Measurements from ENCODE around the gene CCSER2. TPM values are rescaled to one million over a fixed set of nuclear protein-coding genes. Genes with fewer than 3 reads are reported as not detected.
A peak's percentile ranks its signal among the peaks of the same experiment; 100 is the strongest.
"Not testable (repeated sequence)": the region's sequence is repeated elsewhere in the genome, so short reads cannot be mapped to it uniquely, and the experiment has no call there.

Gene CCSER2
- 10 to 100 TPM in 3 of 4 donors, 1 to 10 TPM in 1; 9.8 to 22.8 (median 16.2) TPM for polyA plus RNA-seq
- long read RNA-seq, donor 1, partial matches to known transcripts, result 0 of 1 reads
- long read RNA-seq, donor 1, other reads (novel, unspliced or antisense), result 0 of 1 reads
- long read RNA-seq, donor 2, result 0 reads
- long read RNA-seq, donor 3, partial matches to known transcripts, result 5 of 5 reads
- long read RNA-seq, donor 3, other reads (novel, unspliced or antisense), result 0 of 5 reads
- long read RNA-seq, donor 4, result 0 reads
- long read RNA-seq, donor 5, full-length matches to known transcripts, result 1 of 1 reads
- long read RNA-seq, donor 5, partial matches to known transcripts, result 0 of 1 reads
- long read RNA-seq, donor 5, other reads (novel, unspliced or antisense), result 0 of 1 reads
- long read RNA-seq, donor 6, full-length matches to known transcripts, result 1 of 1 reads
- long read RNA-seq, donor 6, partial matches to known transcripts, result 0 of 1 reads
- long read RNA-seq, donor 6, other reads (novel, unspliced or antisense), result 0 of 1 reads
- long read RNA-seq, donor 7, result 0 reads
- long read RNA-seq, donor 8, full-length matches to known transcripts, result 1 of 1 reads
- long read RNA-seq, donor 8, partial matches to known transcripts, result 0 of 1 reads
- long read RNA-seq, donor 8, other reads (novel, unspliced or antisense), result 0 of 1 reads
- long read RNA-seq, donor 9, full-length matches to known transcripts, result 1 of 1 reads
- long read RNA-seq, donor 9, partial matches to known transcripts, result 0 of 1 reads
- long read RNA-seq, donor 9, other reads (novel, unspliced or antisense), result 0 of 1 reads
- long read RNA-seq, donor 10, full-length matches to known transcripts, result 1 of 7 reads
- long read RNA-seq, donor 10, partial matches to known transcripts, result 6 of 7 reads
- long read RNA-seq, donor 10, other reads (novel, unspliced or antisense), result 0 of 7 reads

- H3K4me3 ChIP-seq (ENCODE audit: low read depth in 1 of 3, low read length in 3 of 3), result peak within 1 kb of the TSS; percentile 57 to 95 (median 75)
- H3K36me3 ChIP-seq (ENCODE audit: control insufficient read depth in 3 of 3, insufficient read depth in 2 of 3, low read depth in 1 of 3, low read length in 3 of 3), result no peaks in the 10 kb centered on the region
- FAIRE-seq, result no peak
- 0 to 2% (median 0%) methylated on average over 37 to 104 of the region's 104 CpGs for WGBS, 3 donors
- no peaks in the 10 kb centered on the region for H3K27me3 ChIP-seq (ENCODE audit: control insufficient read depth in 3 of 3, insufficient read depth in 3 of 3, low read length in 3 of 3)
- H3K4me1 ChIP-seq (ENCODE audit: control insufficient read depth in 3 of 3, insufficient read depth in 2 of 3, low read depth in 1 of 3, low read length in 2 of 3), result peaks cover 0 to 10% (median 7%) of the 10 kb centered on the region in 3 donors
- peak; percentile 94 to 97 for DNase-seq
- peak within 1 kb of the TSS; percentile 61 to 98 (median 88) for H3K27ac ChIP-seq (ENCODE audit: low read depth in 1 of 3, low read length in 2 of 3)
- H3K9me3 ChIP-seq (ENCODE audit: control insufficient read depth in 2 of 2, insufficient read depth in 1 of 2, low read depth in 1 of 2, low read length in 1 of 2), result no peaks in the 10 kb centered on the region
These were observed at the start of gene CCSER2 for GRCh38 chr10:84328418-84329195. CCSER2 (plus strand) TSS chr10:84328589; CDS start chr10:84371053, 42,464 bp downstream.

GRCh38 chr10:84279876-84280475 lies 48.4 kb upstream of the CCSER2 start:
- not testable (repeated sequence) for H3K27me3 ChIP-seq (ENCODE audit: control insufficient read depth in 3 of 3, insufficient read depth in 3 of 3, low read length in 3 of 3); H3K36me3 ChIP-seq (ENCODE audit: control insufficient read depth in 3 of 3, insufficient read depth in 2 of 3, low read depth in 1 of 3, low read length in 3 of 3); H3K4me1 ChIP-seq (ENCODE audit: control insufficient read depth in 3 of 3, insufficient read depth in 2 of 3, low read depth in 1 of 3, low read length in 2 of 3); H3K4me3 ChIP-seq (ENCODE audit: low read depth in 1 of 3, low read length in 3 of 3); H3K9me3 ChIP-seq (ENCODE audit: control insufficient read depth in 2 of 2, insufficient read depth in 1 of 2, low read depth in 1 of 2, low read length in 1 of 2); DNase-seq; H3K27ac ChIP-seq (ENCODE audit: low read depth in 1 of 3, low read length in 2 of 3); FAIRE-seq
- WGBS, 3 donors, result 62 to 73% (median 69%) methylated on average over 24 to 30 of the region's 31 CpGs

GRCh38 chr10:84286695-84287094 lies 41.7 kb upstream of the CCSER2 start:
- no peaks in the 10 kb centered on the region for H3K9me3 ChIP-seq (ENCODE audit: control insufficient read depth in 2 of 2, insufficient read depth in 1 of 2, low read depth in 1 of 2, low read length in 1 of 2)
- H3K36me3 ChIP-seq (ENCODE audit: control insufficient read depth in 3 of 3, insufficient read depth in 2 of 3, low read depth in 1 of 3, low read length in 3 of 3), result no peaks in the 10 kb centered on the region
- FAIRE-seq (no peak), DNase-seq (no peak)
- no peaks in the 10 kb centered on the region for H3K27me3 ChIP-seq (ENCODE audit: control insufficient read depth in 3 of 3, insufficient read depth in 3 of 3, low read length in 3 of 3)
- H3K27ac ChIP-seq (ENCODE audit: low read depth in 1 of 3, low read length in 2 of 3), result no peak overlapping the region
- H3K4me3 ChIP-seq (ENCODE audit: low read depth in 1 of 3, low read length in 3 of 3), result no peak overlapping the region
- H3K4me1 ChIP-seq (ENCODE audit: control insufficient read depth in 3 of 3, insufficient read depth in 2 of 3, low read depth in 1 of 3, low read length in 2 of 3), result no peaks in the 10 kb centered on the region

- 71 to 91% (median 71%) methylated on average over 1 of the region's 1 CpG for WGBS, 3 donors
- FAIRE-seq, result no peak
- no peaks in the 10 kb centered on the region for H3K36me3 ChIP-seq (ENCODE audit: control insufficient read depth in 3 of 3, insufficient read depth in 2 of 3, low read depth in 1 of 3, low read length in 3 of 3)
These were observed 40.2 kb upstream of the CCSER2 start for GRCh38 chr10:84288151-84288550.

GRCh38 chr10:84289521-84290200 lies 38.7 kb upstream of the CCSER2 start:
- Histone ChIP-seq H3K27me3 (ENCODE audit: control insufficient read depth in 3 of 3, insufficient read depth in 3 of 3, low read length in 3 of 3) (no peaks in the 10 kb centered on the region), H3K4me3 (ENCODE audit: low read depth in 1 of 3, low read length in 3 of 3) (no peak overlapping the region), H3K9me3 (ENCODE audit: control insufficient read depth in 2 of 2, insufficient read depth in 1 of 2, low read depth in 1 of 2, low read length in 1 of 2) (no peaks in the 10 kb centered on the region), H3K4me1 (ENCODE audit: control insufficient read depth in 3 of 3, insufficient read depth in 2 of 3, low read depth in 1 of 3, low read length in 2 of 3) (no peaks in the 10 kb centered on the region), H3K36me3 (ENCODE audit: control insufficient read depth in 3 of 3, insufficient read depth in 2 of 3, low read depth in 1 of 3, low read length in 3 of 3) (no peaks in the 10 kb centered on the region), H3K27ac (ENCODE audit: low read depth in 1 of 3, low read length in 2 of 3) (no peak overlapping the region)
- no peak for FAIRE-seq
- DNase-seq, result no peak
- 70 to 82% (median 77%) methylated on average over 1 of the region's 1 CpG for WGBS, 3 donors

More at GRCh38 chr10:84288151-84288550, 40.2 kb upstream of the CCSER2 start:
- Histone ChIP-seq H3K9me3 (ENCODE audit: control insufficient read depth in 2 of 2, insufficient read depth in 1 of 2, low read depth in 1 of 2, low read length in 1 of 2) (no peaks in the 10 kb centered on the region), H3K27ac (ENCODE audit: low read depth in 1 of 3, low read length in 2 of 3) (no peak overlapping the region), H3K4me3 (ENCODE audit: low read depth in 1 of 3, low read length in 3 of 3) (no peak overlapping the region), H3K4me1 (ENCODE audit: control insufficient read depth in 3 of 3, insufficient read depth in 2 of 3, low read depth in 1 of 3, low read length in 2 of 3) (no peaks in the 10 kb centered on the region), H3K27me3 (ENCODE audit: control insufficient read depth in 3 of 3, insufficient read depth in 3 of 3, low read length in 3 of 3) (no peaks in the 10 kb centered on the region)
- DNase-seq, result no peak

GRCh38 chr10:84290235-84290634 lies 38.2 kb upstream of the CCSER2 start:
- no peaks in the 10 kb centered on the region for H3K27me3 ChIP-seq (ENCODE audit: control insufficient read depth in 3 of 3, insufficient read depth in 3 of 3, low read length in 3 of 3)
- no peak overlapping the region for H3K4me3 ChIP-seq (ENCODE audit: low read depth in 1 of 3, low read length in 3 of 3)
- H3K9me3 ChIP-seq (ENCODE audit: control insufficient read depth in 2 of 2, insufficient read depth in 1 of 2, low read depth in 1 of 2, low read length in 1 of 2), result no peaks in the 10 kb centered on the region
- H3K4me1 ChIP-seq (ENCODE audit: control insufficient read depth in 3 of 3, insufficient read depth in 2 of 3, low read depth in 1 of 3, low read length in 2 of 3), result no peaks in the 10 kb centered on the region
- FAIRE-seq (no peak), DNase-seq (no peak)
- H3K27ac ChIP-seq (ENCODE audit: low read depth in 1 of 3, low read length in 2 of 3), result no peak overlapping the region
- no peaks in the 10 kb centered on the region for H3K36me3 ChIP-seq (ENCODE audit: control insufficient read depth in 3 of 3, insufficient read depth in 2 of 3, low read depth in 1 of 3, low read length in 3 of 3)
- WGBS, 3 donors, result 61 to 71% (median 65%) methylated on average over 3 of the region's 3 CpGs

- FAIRE-seq, result no peak
- peak in 1 of 2 donors; percentile 44 for DNase-seq
- 30 to 35% (median 33%) methylated on average over 1 of the region's 1 CpG for WGBS, 3 donors
- no peak overlapping the region for H3K4me3 ChIP-seq (ENCODE audit: low read depth in 1 of 3, low read length in 3 of 3)
- H3K27me3 ChIP-seq (ENCODE audit: control insufficient read depth in 3 of 3, insufficient read depth in 3 of 3, low read length in 3 of 3), result no peaks in the 10 kb centered on the region
- no peaks in the 10 kb centered on the region for H3K36me3 ChIP-seq (ENCODE audit: control insufficient read depth in 3 of 3, insufficient read depth in 2 of 3, low read depth in 1 of 3, low read length in 3 of 3)
- no peaks in the 10 kb centered on the region for H3K9me3 ChIP-seq (ENCODE audit: control insufficient read depth in 2 of 2, insufficient read depth in 1 of 2, low read depth in 1 of 2, low read length in 1 of 2)
- no peak overlapping the region for H3K27ac ChIP-seq (ENCODE audit: low read depth in 1 of 3, low read length in 2 of 3)
- H3K4me1 ChIP-seq (ENCODE audit: control insufficient read depth in 3 of 3, insufficient read depth in 2 of 3, low read depth in 1 of 3, low read length in 2 of 3), result no peaks in the 10 kb centered on the region
These were observed 37.0 kb upstream of the CCSER2 start for GRCh38 chr10:84291384-84291783.
